T-helper 22 cell (primary cell): ENCODE results near the gene GPC2.
"Not testable (repeated sequence)": the region's sequence is repeated elsewhere in the genome, so short reads cannot be mapped to it uniquely, and the experiment has no call there.

Experiments used
- DNase-seq: peaks from one replicate; pipeline ENCODE4 v3.0.0-alpha.2; 2020; ENCODE audit warnings: low read depth

Gene GPC2

DNA sequence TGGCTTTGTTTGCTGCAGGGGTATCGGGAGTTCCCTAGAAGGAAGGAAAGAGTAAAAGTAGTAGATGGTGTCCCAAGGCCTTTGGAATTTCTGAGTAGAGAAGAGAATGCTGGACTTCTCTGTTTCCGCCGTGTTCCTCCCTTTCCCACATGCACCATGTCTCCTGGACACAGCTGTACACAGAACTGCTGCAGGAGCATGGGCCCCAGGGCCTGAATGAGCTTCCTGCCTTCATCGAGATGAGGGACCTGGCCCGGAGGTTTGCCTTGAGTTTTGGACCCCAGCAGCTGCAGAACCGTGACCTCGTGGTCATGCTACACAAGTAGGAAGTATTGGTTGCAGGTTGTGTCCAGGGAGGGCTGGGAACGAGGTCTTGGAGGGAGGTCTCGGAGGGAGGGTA lies 27.3 kb upstream of the GPC2 start:
- DNase-seq: no peak

DNA sequence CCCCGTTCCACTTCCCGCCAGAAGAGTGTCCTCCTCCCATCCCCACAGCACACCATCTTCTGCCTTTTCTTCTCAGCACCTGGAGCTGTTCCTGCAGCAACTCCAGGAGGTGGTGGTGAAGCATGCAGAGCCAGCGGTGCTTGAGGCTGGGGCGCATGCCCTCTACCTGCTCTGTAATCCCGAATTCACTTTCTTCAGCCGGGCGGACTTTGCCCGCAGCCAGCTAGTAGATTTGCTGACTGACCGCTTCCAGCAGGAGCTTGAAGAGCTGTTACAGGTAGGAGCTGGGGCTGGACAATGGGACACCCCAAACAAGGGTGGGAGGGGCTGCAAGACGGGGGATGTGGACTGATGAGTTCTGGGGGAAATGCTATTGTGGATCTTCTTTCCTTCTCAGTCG lies 23.5 kb upstream of the GPC2 start:
- DNase-seq: no peak

DNA sequence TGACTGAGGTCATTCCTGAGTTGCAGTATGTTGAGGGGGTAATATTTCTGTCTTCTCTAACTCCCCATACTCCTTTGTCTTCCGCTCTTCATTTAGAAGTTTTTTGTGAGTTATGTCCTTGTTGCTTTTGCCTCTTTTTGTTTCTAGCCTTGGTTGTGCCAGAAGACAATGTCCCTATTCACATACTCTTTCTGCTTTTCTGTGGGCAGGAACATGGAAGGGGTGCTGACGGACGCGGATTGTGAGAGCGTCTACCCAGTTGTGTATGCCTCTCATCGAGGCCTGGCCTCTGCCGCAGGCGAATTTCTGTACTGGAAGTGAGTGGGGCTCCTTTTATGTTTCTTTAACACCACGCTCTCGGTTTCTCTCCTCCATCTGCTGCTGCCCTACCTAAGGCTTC lies 21.1 kb upstream of the GPC2 start:
- no peak for DNase-seq

DNA sequence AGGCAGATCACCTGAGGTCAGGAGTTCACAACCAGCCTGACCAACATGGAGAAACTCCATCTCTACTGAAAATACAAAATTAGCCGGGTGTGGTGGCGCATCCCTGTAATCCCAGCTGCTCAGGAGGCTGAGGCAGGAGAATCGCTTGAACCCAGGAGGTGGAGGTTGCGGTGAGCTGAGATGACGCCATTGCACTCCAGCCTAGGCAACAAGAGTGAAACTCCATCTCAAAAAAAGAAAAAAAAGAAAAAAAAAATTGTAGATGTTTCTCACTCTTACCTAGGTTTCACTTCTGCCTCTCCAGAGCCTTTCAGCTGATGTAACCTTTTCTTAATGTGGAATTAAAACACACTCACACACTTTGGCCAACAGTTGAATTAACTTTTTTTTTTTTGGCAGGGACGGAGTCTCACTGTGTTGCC lies 18.7 kb upstream of the GPC2 start:
- DNase-seq: not testable (repeated sequence)

DNA sequence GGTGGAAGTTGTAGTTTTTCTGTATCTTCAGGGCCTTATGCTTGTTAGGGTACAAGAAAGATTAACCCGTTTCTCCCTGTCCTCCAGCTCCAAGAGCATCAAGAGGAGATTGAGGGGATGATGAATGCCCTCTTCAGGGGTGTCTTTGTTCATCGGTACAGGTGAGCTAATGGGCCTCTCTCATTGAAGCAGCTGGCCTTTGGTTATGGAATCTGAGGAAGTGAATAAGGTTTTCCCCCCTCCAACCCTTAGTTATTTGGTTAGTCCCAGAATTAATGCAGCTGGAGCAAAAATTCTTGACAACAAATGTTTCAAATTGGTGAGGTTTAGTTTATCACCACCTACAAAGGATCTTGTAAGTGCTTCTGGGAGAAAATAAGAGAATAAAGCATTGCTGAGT lies 18.0 kb upstream of the GPC2 start:
- no peak for DNase-seq

DNA sequence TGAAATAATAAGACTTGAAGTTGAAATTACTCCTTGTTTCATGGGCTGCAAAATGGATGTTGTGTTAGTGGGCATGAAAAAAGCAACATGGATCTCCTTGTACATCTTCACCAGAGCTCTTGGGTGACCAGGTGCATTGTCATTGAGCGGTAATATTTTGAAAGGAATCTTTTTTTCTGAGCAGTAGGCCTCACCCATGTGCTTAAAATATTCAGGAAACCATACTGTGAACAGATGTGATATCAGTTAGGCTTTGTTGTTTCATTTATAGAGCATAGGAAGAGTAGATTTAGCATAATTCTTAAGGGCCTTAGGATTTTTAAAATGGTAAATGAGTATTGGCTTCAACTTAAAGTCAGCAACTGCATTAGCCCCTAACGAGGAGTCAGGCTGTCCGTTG lies 15.8 kb upstream of the GPC2 start:
- no peak for DNase-seq

DNA sequence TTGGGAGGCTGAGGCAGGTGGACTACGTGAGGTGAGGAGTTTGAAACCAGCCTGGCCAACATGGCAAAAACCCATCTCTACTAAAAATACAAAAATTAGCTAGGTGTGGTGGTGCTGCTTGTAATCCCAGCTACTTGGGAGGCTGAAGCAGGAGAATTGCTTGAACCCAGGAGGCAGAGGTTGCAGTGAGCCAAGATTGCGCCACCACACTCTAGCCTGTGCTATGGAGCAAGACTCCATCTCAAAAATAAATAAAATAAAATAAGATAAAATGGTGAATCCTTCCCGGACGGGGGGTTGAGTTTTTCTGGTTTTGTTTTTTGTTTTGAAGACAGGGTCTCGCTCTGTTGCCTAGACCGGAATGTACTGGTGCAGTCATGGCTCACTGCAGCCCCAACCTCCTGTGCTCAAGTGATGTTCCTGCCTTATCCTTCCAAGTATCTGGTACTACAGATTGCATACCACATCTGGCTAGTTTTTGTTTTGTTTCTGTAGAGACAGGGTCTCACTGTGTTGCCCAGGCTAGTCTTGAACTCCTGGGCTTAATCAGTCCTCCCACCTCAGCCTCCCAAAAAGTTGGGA lies 15.2 kb upstream of the GPC2 start:
- not testable (repeated sequence) for DNase-seq

DNA sequence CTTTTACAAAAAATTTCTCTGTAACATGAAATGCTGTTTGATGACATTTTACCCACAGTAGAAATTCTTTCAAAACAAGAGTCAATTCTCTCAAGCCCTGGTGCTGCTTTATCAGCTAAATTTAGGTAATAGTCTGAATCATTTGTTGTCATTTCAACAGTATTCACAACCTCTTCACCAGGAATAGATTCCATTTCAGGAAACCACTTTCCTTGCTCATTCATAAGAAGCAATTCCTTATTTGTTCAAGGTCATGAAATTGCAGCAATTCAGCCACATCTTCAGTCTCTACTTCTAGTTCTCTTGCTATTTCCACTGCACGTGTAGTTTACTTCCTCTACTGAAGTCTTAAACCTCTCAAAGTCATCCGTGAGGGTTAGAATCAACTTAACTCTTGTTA lies 14.6 kb upstream of the GPC2 start:
- no peak for DNase-seq

DNA sequence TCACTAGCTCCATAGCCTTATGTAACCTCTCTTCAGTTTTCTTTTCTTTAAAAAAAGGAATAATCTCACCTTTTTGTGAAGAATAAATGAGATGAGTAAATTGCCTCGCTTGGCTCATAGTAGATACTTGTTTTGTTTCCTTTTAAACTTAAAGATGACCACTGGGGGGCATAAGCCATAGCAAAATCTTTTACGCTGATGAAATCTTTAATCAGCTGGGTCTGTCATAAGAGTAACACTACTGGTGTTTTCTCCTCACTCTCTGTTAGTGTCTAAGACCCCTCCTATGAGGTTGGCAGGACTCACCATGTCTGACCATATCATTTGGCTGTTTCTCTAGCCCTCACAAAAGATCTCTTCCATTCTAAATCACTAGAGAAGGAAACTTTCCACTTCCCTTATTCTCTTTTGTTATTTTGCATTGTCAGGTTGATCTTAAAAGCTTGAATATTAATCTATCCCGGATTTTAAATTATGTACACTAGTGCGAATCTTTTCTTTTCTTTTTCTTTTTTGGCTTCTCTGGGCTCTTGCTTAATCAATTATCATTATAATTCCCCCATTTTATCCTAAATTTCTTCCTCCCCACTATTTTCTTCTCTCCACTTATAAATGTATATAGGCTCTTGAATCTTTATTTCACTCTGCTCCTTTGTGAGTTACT lies 13.0 kb upstream of the GPC2 start:
- DNase-seq: no peak

DNA sequence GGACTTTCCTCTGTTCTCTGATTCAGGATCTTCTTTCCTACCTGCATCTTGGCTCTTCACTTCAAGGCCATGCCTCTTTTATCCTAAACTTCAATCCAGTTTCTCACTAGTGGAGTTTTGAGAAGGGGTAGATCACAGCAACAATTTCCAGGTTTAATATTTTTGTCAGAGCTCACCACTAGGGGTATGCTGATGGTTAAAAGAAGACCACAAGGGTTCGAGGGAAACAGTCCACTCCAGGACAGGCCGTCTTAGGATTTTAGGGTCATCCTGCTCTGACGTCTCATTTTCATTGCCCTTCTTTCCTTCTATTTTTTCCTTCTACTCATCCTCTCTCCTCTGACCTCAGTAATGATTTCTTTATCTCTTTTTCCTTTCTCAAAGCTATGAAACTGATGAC lies 11.9 kb upstream of the GPC2 start:
- no peak for DNase-seq

DNA sequence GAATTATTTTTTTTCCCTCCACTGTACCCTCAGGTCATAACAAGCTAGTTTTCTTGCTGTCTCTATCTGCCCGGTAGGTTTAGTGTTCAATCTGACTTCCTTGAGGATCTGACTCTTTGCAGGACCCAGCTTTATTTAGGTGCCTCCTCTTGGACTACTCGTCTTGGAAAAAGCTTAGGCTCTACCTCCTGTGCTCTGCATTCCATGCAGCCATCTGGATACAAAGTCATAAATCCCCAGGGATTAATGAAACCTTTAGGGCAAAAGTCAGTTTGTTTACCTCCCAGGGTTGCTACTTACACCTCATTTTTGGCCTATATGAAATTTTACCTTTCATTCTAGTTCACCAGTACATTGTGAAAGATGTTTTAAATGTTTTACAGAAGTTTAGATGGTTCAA lies 8.5 kb upstream of the GPC2 start:
- no peak for DNase-seq

DNA sequence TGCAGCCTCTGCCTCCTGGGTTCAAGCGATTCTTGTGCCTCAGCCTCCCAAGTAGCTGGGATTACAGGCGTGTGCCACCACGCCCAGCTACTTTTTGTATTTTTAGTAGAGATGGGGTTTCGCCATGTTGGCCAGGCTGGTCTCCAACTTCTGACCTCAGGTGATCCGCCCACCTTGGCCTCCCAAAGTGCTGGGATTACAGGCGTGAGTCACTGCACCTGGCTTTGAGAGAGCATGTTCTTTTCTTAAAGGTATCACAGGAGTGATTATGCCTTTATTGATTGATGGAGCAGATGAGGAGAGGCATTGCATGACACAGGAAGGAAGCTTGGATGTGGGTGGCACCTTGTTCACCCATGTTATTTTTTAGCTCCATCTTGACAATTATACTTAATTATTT lies 5.9 kb upstream of the GPC2 start:
- DNase-seq: not testable (repeated sequence)

DNA sequence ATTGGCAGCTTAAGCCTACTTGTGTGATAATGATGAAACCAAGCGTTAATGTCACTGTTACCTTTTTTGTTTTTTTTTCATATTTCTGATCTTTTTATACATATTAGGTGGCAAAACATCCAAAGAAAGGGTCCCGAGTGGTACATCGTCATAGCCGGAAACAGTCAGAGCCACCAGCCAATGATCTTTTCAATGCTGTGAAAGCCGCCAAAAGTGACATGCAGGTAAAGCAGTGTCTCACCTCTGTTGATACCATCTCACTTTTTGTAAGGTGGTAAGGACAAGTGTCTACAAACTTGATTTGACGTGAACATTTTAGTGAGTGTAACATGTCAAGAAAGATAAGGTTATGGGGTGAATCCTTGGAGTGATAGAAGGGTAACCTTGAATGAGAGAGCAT lies 5.4 kb upstream of the GPC2 start:
- not testable (repeated sequence) for DNase-seq

DNA sequence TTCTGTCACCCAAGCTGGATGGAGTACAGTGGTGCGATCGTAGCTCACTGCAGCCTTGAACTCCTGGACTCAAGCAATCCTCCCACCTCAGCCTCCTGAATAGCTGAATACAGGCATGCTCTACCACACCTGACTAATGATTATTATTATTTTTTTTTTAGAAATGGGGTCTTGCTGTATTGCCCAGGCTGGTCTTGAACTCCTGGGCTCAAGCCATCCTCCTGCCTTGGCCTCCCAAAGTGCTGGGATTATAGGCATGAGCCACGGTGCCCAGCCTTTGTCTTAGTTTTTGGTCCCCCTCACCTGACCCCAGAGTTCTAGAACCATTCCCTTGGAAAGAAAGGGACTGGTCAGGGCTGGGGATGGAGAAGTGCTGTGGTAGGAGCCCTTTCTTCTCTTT lies 2.9 kb upstream of the GPC2 start:
- not testable (repeated sequence) for DNase-seq

DNA sequence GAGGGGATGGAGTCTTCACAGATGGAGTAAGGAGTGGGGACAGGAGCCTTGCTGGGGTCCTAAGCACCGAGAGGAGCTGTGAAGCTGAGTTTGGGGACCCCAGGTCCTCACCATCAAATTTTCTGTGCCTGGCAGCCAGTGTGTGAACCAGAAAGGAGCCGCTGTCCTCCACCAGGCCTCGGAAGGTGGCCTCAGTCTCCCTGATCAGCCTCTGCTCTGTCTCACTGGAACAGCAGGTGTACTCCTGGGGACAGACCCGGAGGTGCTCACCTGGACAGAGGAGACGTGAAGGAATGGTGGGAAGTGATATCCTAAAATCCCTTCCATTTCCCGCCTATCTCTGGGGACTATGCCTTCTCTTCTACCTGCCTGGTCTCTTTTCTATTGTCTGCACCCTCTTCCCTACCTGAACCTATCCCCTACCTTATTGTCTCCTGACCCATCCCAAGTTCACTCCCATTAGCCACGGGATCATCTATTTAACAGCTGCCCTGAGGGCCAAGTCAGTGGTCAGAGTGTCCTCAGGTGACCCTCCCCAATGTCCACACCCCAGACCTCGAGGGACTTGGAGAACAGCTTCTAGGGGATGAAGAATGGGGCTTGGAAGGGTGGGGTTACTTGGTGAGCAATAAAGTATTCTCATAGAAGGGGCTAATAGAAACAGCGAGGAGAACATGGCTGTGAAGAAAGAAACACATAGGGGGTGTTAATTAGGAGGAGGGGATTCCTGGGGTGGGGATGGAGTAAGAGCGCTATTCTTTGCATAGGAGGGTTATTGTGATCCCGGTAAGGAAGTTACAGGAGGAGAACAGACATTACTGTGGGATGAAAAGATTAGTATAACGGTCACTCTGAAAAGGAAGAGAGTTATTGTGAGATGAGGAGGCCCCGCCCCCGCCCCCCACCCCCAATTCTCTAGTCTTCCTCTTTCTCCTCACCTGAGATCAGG lies 811 bp downstream of the GPC2 start:
- no peak for DNase-seq

DNA sequence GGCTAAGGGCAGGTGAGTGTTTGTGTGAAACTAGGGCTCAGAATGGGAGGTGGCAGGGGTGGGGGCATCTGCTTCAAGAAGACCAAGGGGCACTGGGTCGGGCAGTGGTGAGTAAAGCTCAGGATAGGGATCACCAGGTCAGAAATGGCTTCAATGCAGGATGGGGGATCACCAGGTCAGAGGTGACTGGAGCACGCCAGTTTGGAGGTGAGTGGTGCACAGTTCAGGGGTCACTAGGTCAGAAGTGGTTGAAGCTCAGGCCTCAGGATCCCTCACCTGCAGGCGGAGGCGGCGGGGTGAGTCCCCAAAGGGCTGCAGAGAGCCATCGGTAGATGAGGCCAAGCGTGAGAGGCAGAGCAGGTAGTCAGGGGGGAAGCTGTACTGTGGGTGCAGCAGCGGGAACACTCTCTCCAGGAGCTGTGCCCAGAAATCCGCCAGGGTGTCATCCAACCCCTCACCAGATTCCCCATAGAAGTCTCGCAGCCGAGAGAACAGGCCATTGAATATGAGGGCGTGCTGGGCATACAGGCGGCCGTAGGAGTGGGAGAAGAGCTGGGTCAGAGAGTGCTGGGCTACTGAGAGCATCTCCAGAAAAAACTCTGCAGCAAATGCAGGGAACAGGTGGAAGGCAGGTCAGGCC lies 1.8 kb downstream of the GPC2 start:
- DNase-seq: no peak

DNA sequence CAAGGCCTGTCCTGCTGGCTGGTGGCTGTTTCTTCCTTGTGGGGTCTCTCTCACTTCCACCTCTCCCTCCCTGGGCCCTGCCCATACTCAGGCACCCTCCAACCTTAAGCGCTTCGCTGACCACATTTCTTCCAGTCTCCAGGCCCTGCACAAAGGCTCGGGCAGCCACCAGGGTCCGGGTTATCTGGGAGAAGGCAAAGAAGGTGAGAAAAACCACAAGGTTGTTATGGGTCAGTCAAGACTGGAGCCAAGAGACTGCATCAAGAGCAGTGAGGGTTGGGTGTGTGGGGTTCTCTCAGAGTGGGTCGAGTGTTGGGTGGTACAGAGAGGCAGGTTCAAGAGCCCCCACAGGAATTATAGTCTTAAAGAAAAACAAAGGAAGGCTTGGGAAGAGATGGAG lies 2.6 kb downstream of the GPC2 start:
- no peak for DNase-seq

DNA sequence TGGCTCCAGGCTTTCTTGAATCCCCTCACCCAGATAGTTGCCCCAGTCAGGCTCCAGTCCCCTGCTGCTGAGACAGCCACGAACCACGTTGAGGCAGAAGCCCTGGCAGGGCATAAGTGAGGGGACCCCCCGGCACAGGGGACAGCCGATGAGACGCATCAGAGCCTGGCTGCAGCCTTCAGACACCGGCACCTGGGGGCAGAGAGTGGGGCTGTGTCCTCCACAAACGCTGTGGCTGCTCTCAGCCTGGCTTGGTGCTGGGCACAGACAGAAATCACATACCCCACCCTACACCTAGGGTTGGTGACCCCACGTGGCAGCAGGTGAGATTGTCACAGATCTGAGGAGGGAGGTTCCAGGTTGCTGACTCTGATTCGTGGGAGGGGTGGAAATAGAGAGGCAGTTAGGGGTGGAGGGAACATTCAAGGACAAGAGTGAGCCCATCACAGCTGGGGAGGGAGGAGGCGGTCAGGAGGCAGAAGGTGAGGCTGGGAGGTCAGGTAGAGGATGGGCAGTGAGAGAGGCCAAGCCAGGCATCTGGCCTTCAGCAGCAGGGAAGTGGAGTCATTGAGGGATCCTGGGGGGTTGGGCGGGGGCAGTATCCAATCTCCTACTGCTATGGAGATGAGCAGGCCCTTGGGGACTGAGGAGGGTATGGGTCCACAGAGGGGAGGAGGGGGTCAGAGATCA lies 3.2 kb downstream of the GPC2 start:
- no peak for DNase-seq

DNA sequence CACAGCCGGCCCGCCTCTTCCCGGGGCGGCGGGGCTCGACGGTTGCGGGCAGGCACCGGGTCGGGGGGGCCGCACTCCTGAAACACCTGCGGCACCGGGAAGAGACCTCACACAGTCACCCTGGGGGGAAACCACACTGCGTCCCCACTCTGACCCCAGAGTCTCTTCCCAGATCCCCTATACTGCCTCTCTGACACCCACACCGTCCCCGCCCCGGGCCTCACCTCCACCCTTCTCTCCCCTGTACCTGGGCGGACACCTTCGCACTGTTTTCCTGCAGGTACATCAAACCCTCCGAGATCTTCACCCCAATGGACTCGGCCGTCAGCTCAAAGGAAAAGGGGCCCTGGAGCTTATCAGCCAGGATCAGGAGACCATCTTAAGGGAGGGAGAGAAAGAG lies 5.3 kb downstream of the GPC2 start:
- DNase-seq: no peak

DNA sequence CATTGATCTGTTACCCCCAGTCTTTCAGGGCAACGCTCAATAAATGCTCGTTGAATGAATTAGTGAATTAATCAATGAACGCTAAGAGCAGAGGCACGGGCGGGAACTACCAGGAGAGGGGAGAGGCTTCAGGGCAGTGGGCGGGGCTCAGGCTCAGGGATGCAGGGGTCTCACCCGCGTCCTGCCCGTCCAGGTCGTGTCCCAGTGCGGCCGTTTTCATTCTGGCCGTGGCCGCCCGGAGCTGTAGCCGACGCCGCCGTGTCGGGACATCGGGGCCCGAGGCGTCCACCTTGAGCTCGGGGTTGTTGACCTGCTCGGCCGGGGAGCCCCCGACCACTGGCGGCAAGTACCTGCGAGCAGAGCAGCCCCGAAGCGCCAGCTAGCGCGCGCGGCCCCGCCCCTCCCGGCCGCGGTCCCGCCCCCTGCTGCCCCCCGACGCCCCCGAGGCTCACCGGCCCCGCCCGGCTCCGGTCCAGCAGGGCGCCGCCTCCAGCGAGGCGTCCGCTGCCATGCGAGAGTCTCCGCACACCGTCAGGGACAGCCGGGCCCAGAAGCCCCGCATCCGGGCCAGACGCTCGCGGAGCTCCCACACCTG lies 6.0 kb downstream of the GPC2 start:
- DNase-seq: peak; percentile 29

DNA sequence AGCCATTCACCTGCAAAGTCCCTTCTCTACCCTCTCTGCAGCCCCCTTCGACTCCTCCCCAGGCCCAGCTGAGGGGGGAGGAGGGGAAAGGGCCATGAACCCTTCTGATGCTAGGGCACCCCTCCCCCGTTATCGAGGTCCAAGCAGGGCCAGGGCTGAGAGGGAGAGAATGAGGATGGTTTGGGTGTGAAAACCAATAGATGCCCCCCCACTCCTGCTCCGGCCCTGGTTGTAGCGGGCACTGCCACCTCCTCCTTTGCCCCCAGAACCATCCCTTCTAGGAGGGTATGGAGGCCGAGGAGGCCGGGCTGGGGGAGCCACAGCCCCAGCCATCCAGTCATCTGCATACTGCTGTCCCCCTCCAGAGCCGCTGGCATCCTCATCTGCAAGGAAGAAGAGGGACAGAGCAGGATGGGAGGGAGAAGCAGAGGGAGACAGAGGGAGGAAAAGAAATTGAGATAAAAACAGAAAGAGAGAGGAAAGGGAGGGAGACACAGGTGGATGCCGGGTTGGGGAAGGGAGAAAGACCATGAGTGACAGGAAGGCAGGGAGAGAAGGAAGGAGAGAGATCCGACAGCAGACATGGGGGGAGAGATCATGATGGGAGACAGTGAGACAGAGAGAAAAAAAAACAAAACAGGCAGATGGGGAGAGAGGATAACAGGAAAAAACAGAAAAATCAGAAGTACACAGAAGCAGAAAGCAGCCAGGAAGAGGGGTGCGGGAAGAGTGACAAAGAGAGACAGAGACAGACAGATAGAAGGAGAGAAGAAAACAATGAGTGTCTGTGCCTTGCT lies 6.9 kb downstream of the GPC2 start:
- no peak for DNase-seq
